Measurements from ENCODE around the gene CFI. TPM values are rescaled to one million over a fixed set of nuclear protein-coding genes. Genes with fewer than 3 reads are reported as not detected.

The CFI gene
- total and polyA plus RNA-seq, 2 of the 8 experiments (the other 6 are each of a cell fraction or from before 2014, with no cell fraction given), result not detected

DNA sequence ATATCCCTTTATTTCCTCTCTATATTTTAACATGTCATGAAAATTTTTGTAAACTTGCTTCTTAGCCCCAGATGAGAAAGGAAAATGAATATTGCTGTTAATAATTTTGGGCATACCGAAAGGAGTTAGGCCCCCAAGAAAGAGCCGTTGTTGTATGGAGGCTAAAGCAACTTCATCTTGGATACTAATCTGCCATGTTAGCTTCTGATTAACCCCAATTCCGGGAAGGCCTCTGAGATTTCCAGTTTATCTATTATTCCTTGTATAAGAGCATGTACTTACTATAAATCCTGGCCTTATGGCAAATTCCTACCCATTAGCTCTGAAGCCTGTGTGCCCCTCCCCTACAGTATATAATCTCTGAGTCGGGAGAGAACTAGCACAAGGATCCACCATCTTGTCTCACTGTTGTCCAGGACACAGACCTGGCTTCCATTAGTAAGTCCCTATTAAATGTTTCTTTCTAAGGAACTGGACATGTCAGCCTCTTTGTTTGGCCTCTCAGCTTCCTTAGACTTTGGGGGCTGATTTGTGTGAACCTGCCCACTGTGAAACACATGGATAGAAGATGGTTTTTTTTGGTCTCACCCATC lies 51.1 kb downstream of the CFI start:
- Histone ChIP-seq H3K23me2 (ENCODE audit: low read depth, low read length) (no peaks in the 10 kb centered on the region), H3K9ac (replicated peaks in 1 of 4; ENCODE audit: extremely low read depth in 1 of 4, low read depth in 3 of 4, low read length in 3 of 4) (no peak overlapping the region)
- FAIRE-seq, result no peak

More for the DNA sequence above, 51.1 kb downstream of the CFI start:
- Histone ChIP-seq H3K9me3 (ENCODE audit: insufficient read depth in 2 of 2, low read depth in 1 of 2, low read length in 1 of 2) (no peaks in the 10 kb centered on the region), H3K4me2 (ENCODE audit: insufficient read depth in 1 of 2, low read depth in 2 of 2, low read length in 2 of 2) (no peak overlapping the region), H3K36me3 (ENCODE audit: control insufficient read depth in 2 of 4, insufficient read depth in 4 of 4, low read length in 3 of 4) (no peaks in the 10 kb centered on the region), H3K14ac (ENCODE audit: insufficient read length) (no peak overlapping the region), H2AK5ac (ENCODE audit: low read depth, low read length) (no peak overlapping the region), H4K5ac (ENCODE audit: insufficient read length, low read depth, low read length) (no peak overlapping the region), H2BK12ac (ENCODE audit: low read depth, low read length) (no peak overlapping the region), H3K79me1 (ENCODE audit: low read depth, low read length) (no peaks in the 10 kb centered on the region), H2BK5ac (ENCODE audit: low read depth, low read length) (no peak overlapping the region), H3K4me1 (replicated peaks in 1 of 4; ENCODE audit: control insufficient read depth in 3 of 4, insufficient read depth in 4 of 4, low read length in 3 of 4) (no peaks in the 10 kb centered on the region), H2BK20ac (ENCODE audit: low read length) (no peak overlapping the region), H4K20me1 (replicated peaks in 1 of 2; ENCODE audit: control insufficient read depth in 1 of 2, insufficient read depth in 2 of 2, low read length in 2 of 2) (no peaks in the 10 kb centered on the region), H2BK120ac (replicated peaks; ENCODE audit: low read depth, low read length) (no peak overlapping the region), H3K4ac (replicated peaks; ENCODE audit: insufficient read length, low read depth, low read length) (no peak overlapping the region), H3K27ac (ENCODE audit: low read depth, low read length) (no peak overlapping the region), H4K8ac (ENCODE audit: extremely low read depth, insufficient read depth, low read length) (no peak overlapping the region), H3K18ac (ENCODE audit: extremely low read depth, low read length) (no peak overlapping the region), H3K27me3 (replicated peaks in 1 of 4; ENCODE audit: control insufficient read depth in 3 of 4, extremely low read depth in 1 of 4, insufficient read depth in 3 of 4, low read length in 3 of 4) (no peaks in the 10 kb centered on the region), H4K91ac (replicated peaks; ENCODE audit: insufficient read length, low read length) (no peak overlapping the region), H3K4me3 (ENCODE audit: extremely low read depth in 1 of 4, insufficient read depth in 2 of 4, low read depth in 3 of 4, low read length in 4 of 4) (no peak overlapping the region), H3K79me2 (ENCODE audit: control insufficient read depth in 1 of 2, insufficient read depth in 2 of 2, low read length in 2 of 2) (no peaks in the 10 kb centered on the region), H2BK15ac (ENCODE audit: low read length) (no peak overlapping the region), H3K56ac (replicated peaks; ENCODE audit: insufficient read length, low read depth, low read length) (no peak overlapping the region), H3K23ac (ENCODE audit: insufficient read length) (no peak overlapping the region), H2AFZ (ENCODE audit: low read length) (0 out of 2 replicates have a peak overlapping the region, but pooled peaks have one; percentile 53)
- ChIA-PET CTCF (ENCODE audit: partially characterized antibody) (no interaction called here), POLR2A (ENCODE audit: partially characterized antibody) (no interaction called here)
- DNase-seq (ENCODE audit: low read depth in 1 of 2, low spot score in 2 of 2), result no peak
- 99% methylated on average over 4 of the region's 4 CpGs; no CpG with 5 or more reads in 1 of the 2 experiments for WGBS, 2 experiments (ENCODE audit: extremely low coverage in 1 of 2, insufficient coverage in 1 of 2, insufficient read length in 1 of 2, insufficient replicate concordance in 2 of 2, low coverage in 1 of 2, low lambda C conversion rate in 2 of 2, missing lambda C conversion rate in 1 of 2)
- no peak for TF ChIP-seq SUZ12 (IDR thresholded peaks at IDR 0.05; ENCODE audit: low read length)
- TF ChIP-seq FOSL1 (IDR thresholded peaks at IDR 0.05; ENCODE audit: insufficient read depth, low read depth, low read length), result no peak
- no peak for TF ChIP-seq RNF2 (IDR thresholded peaks at IDR 0.05; ENCODE audit: borderline replicate concordance, low read depth, low read length, missing control alignments, poor library complexity, severe bottlenecking)
- TF ChIP-seq, protein P1, sequence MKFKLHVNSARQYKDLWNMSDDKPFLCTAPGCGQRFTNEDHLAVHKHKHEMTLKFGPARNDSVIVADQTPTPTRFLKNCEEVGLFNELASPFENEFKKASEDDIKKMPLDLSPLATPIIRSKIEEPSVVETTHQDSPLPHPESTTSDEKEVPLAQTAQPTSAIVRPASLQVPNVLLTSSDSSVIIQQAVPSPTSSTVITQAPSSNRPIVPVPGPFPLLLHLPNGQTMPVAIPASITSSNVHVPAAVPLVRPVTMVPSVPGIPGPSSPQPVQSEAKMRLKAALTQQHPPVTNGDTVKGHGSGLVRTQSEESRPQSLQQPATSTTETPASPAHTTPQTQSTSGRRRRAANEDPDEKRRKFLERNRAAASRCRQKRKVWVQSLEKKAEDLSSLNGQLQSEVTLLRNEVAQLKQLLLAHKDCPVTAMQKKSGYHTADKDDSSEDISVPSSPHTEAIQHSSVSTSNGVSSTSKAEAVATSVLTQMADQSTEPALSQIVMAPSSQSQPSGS (IDR thresholded peaks at IDR 0.05; ENCODE audit: low read length), result no peak
- no peak for TF ChIP-seq CHD1 (IDR thresholded peaks at IDR 0.05; ENCODE audit: low read depth, low read length)
- TF ChIP-seq JUND (IDR thresholded peaks at IDR 0.05; ENCODE audit: low read length), result no peak
- TF ChIP-seq SIX5 (IDR thresholded peaks at IDR 0.05; ENCODE audit: low read depth, low read length), result no peak
- TF ChIP-seq EZH2 (IDR thresholded peaks at IDR 0.05; ENCODE audit: low read depth, low read length, severe bottlenecking), result no peak

Measured in H1 (cell line).